OCI-LY1 (cell line): Measurements from ENCODE around the gene MAP4K4.

Experiments
- H2AFZ ChIP-seq: fragments of 200-600 bp; sonication (generic), shearing (Covaris generic); 2 replicates; pipeline ENCODE4 v1.6.0; 2014; ENCODE audit warnings: antibody characterized with exemption, mild to moderate bottlenecking, low read length
- H3F3A ChIP-seq: fragments of 200-600 bp; sonication (generic), shearing (Covaris generic); 2 replicates; pipeline ENCODE4 v1.6.0; 2014; ENCODE audit warnings: mild to moderate bottlenecking, antibody characterized with exemption, low read length, moderate library complexity; ENCODE audit not compliant: insufficient read depth
- H3K27ac ChIP-seq: fragments of 200-600 bp; sonication (generic); 2 replicates; pipeline ENCODE4 v1.5.1; 2014; ENCODE audit warnings: low read length, mixed run types, mild to moderate bottlenecking, low read depth; ENCODE audit not compliant: poor library complexity, severe bottlenecking
- H3K27me3 ChIP-seq: fragments of 200-600 bp; sonication (generic); 2 replicates; pipeline ENCODE4 v1.6.0; 2014; ENCODE audit warnings: antibody characterized with exemption, mild to moderate bottlenecking, low read length, moderate library complexity; ENCODE audit not compliant: insufficient read depth
- H3K36me3 ChIP-seq: fragments of 200-600 bp; sonication (generic); 2 replicates; pipeline ENCODE4 v1.6.1; 2014; ENCODE audit warnings: mild to moderate bottlenecking, antibody characterized with exemption, low read length, moderate library complexity, mixed read lengths; ENCODE audit not compliant: insufficient read depth
- H3K4me1 ChIP-seq: fragments of 200-600 bp; sonication (generic); 2 replicates; pipeline ENCODE4 v1.5.1; 2014; ENCODE audit warnings: mild to moderate bottlenecking, low read length, moderate library complexity; ENCODE audit not compliant: insufficient read depth, severe bottlenecking
- H3K4me2 ChIP-seq: fragments of 200-600 bp; sonication (generic), shearing (Covaris generic); 2 replicates; pipeline ENCODE4 v1.6.1; 2014; ENCODE audit warnings: low read length
- H3K4me3 ChIP-seq: fragments of 200-600 bp; sonication (generic); 2 replicates; pipeline ENCODE4 v1.5.1; 2014; ENCODE audit warnings: low read length, low read depth, mild to moderate bottlenecking, mixed read lengths; ENCODE audit not compliant: poor library complexity, severe bottlenecking
- H3K79me2 ChIP-seq: fragments of 200-600 bp; shearing (Covaris generic); 2 replicates; pipeline ENCODE4 v1.6.1; 2016; ENCODE audit warnings: mixed run types, low read length, mixed read lengths; ENCODE audit not compliant: insufficient read depth
- H3K9ac ChIP-seq: fragments of 200-600 bp; sonication (generic), shearing (Covaris generic); 2 replicates; pipeline ENCODE4 v1.6.1; 2014; ENCODE audit warnings: mild to moderate bottlenecking, low read length, mixed read lengths
- H3K9me2 ChIP-seq: fragments of 200-600 bp; sonication (generic), shearing (Covaris generic); 2 replicates; pipeline ENCODE4 v1.6.1; 2014; ENCODE audit warnings: low read depth, mild to moderate bottlenecking, low read length, mixed read lengths
- H3K9me3 ChIP-seq: fragments of 200-600 bp; shearing (Covaris generic); 2 replicates; pipeline ENCODE4 v1.6.1; 2014; ENCODE audit warnings: low read length, mixed read lengths
- H4K20me1 ChIP-seq: fragments of 200-600 bp; sonication (generic), shearing (Covaris generic); 2 replicates; pipeline ENCODE4 v1.6.0; 2016; ENCODE audit warnings: mild to moderate bottlenecking, low read length; ENCODE audit not compliant: insufficient read depth
- CTCF ChIP-seq: fragments of 200-600 bp; sonication (generic), shearing (Covaris generic); IDR thresholded peaks from 2 replicates; pipeline ENCODE4 v1.5.1; 2017; ENCODE audit warnings: mild to moderate bottlenecking, antibody characterized with exemption, low read length, moderate library complexity, mixed read lengths
- EZH2 ChIP-seq: fragments of 200-600 bp; sonication (generic), shearing (Covaris generic); IDR thresholded peaks from 2 replicates; pipeline ENCODE4 v1.8.0; 2017; ENCODE audit warnings: borderline replicate concordance, mixed run types, mild to moderate bottlenecking, antibody characterized with exemption, low read length, moderate library complexity, mixed read lengths

The MAP4K4 gene

GRCh38 chr2:101682311-101682710 is 15.2 kb upstream of the MAP4K4 start:
- Histone ChIP-seq H3K9me3 (no peaks in the 10 kb centered on the region; the same call in 1 of the 2 replicates), H3K36me3 (no peaks in the 10 kb centered on the region), H3K79me2 (no peaks in the 10 kb centered on the region), H3K27ac (no peak overlapping the region), H3F3A (no peaks in the 10 kb centered on the region), H3K4me2 (no peak overlapping the region), H3K9ac (no peak overlapping the region), H2AFZ (no peak overlapping the region), H3K4me1 (no peaks in the 10 kb centered on the region), H3K27me3 (no peaks in the 10 kb centered on the region; the same call in 1 of the 2 replicates), H4K20me1 (no peaks in the 10 kb centered on the region), H3K4me3 (no peak overlapping the region), H3K9me2 (no peaks in the 10 kb centered on the region)
- TF ChIP-seq CTCF (no peak), EZH2 (no peak)

GRCh38 chr2:101684313-101684712 is 13.2 kb upstream of the MAP4K4 start:
- Histone ChIP-seq H3K4me1 (no peaks in the 10 kb centered on the region), H3K4me2 (no peak overlapping the region), H3K9me2 (no peaks in the 10 kb centered on the region), H3K36me3 (no peaks in the 10 kb centered on the region), H2AFZ (no peak overlapping the region), H3F3A (no peaks in the 10 kb centered on the region), H3K9me3 (no peaks in the 10 kb centered on the region), H3K27me3 (no peaks in the 10 kb centered on the region; the same call in 1 of the 2 replicates), H3K4me3 (no peak overlapping the region), H4K20me1 (no peaks in the 10 kb centered on the region), H3K9ac (no peak overlapping the region), H3K79me2 (no peaks in the 10 kb centered on the region), H3K27ac (no peak overlapping the region)
- TF ChIP-seq EZH2: no peak
- TF ChIP-seq CTCF: no peak

DNA sequence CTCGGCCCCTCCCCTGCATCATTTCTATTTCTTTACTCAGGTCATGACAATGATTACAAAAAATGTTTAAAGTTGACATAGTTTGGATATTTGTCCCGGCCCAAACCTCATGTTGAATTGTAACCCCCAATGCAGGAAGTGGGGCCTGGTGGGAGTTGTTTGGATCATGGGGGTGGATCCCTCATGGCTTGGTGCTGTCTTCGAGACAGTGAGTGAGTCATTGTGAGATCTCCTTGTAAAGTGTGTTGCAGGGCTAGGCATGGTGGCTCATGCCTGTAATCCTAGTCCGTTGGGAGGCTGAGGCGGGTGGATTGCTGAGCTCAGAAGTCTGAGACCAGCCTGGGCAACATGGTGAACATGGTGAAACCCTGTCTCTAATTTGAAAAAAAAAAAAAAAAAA is 9.2 kb upstream of the MAP4K4 start:
- no peak overlapping the region for H2AFZ ChIP-seq
- H3K36me3 ChIP-seq: no peaks in the 10 kb centered on the region
- 0 out of 2 replicates have a peak, but pooled peaks cover 3% of the 10 kb centered on the region for H3K27me3 ChIP-seq
- no peak overlapping the region for H3K27ac ChIP-seq
- no peak overlapping the region for H3K4me2 ChIP-seq
- H3K4me1 ChIP-seq: no peaks in the 10 kb centered on the region
- no peaks in the 10 kb centered on the region for H4K20me1 ChIP-seq
- no peak for TF ChIP-seq EZH2
- TF ChIP-seq CTCF: no peak
- no peaks in the 10 kb centered on the region for H3F3A ChIP-seq
- H3K4me3 ChIP-seq: no peak overlapping the region
- H3K79me2 ChIP-seq: no peaks in the 10 kb centered on the region
- no peaks in the 10 kb centered on the region for H3K9me3 ChIP-seq
- no peaks in the 10 kb centered on the region for H3K9me2 ChIP-seq
- no peak overlapping the region for H3K9ac ChIP-seq
